MM.1S (cell line): ENCODE results near the gene SGPL1.

ENCODE experiments used
- CTCF ChIP-seq: fragments of 300-600 bp; sonication (generic); IDR thresholded peaks from 2 replicates; pipeline ENCODE4 v1.5.1; 2016; ENCODE audit warnings: antibody characterized with exemption, low read length, mixed read lengths
- EZH2 ChIP-seq: fragments of 300-600 bp; sonication (generic); optimal IDR thresholded peaks from 2 replicates; pipeline ENCODE3; 2017; ENCODE audit warnings: low read depth, mild to moderate bottlenecking, antibody characterized with exemption, low read length, mixed read lengths
- EZH2phosphoT487 ChIP-seq: fragments of 300-600 bp; sonication (generic); IDR thresholded peaks from 2 replicates; pipeline ENCODE4 v1.6.1; 2018; ENCODE audit warnings: antibody characterized with exemption, low read length

DNA sequence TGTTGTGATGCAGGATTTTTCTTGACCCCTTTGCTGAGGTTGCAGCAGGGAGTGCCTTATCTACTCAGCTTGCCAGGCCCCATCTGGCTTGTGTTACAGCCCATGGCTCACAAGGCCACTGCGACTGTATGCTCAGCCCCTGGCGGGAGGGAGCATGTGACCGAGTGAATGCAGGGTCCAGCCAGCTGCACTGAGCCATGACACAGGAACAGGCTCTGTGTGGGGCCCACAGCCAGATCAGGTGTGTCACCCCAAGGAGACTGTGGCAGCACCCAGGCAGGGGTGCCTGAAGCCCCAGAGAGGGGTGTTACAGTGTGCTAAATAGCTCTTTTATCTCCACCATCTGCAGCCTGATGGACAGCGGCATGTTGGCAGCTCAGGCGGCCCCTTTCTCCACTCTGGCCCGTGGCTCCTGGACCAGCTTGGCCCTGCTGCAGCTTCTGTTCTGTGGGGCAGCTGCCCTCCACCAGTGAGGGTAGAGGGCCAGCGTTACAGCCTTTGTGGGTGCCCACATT lies 75.2 kb downstream of the SGPL1 start:
- TF ChIP-seq CTCF (no peak), EZH2 (no peak), EZH2phosphoT487 (no peak)
